Measurements from ENCODE around the gene AQP5. TPM values are rescaled to one million over a fixed set of nuclear protein-coding genes. Genes with fewer than 3 reads are reported as not detected.

AQP5 gene
- total and polyA plus RNA-seq, 2 of the 8 experiments (the other 6 are each of a cell fraction or from before 2014, with no cell fraction given): 2.5 to 3.2 TPM

GRCh38 chr12:49985981-49986380 lies 24.3 kb downstream of the AQP5 start:
- Histone ChIP-seq H2BK20ac (ENCODE audit: low read length) (no peak overlapping the region), H3K27ac (ENCODE audit: low read depth, low read length) (no peak overlapping the region), H4K91ac (replicated peaks; ENCODE audit: insufficient read length, low read length) (no peak overlapping the region), H4K8ac (ENCODE audit: extremely low read depth, insufficient read depth, low read length) (no peak overlapping the region), H3K56ac (replicated peaks; ENCODE audit: insufficient read length, low read depth, low read length) (no peak overlapping the region), H2AFZ (ENCODE audit: low read length) (no peak overlapping the region), H2BK15ac (ENCODE audit: low read length) (no peak overlapping the region), H3K4me3 (ENCODE audit: extremely low read depth in 1 of 4, insufficient read depth in 2 of 4, low read depth in 3 of 4, low read length in 4 of 4) (no peak overlapping the region), H2BK12ac (ENCODE audit: low read depth, low read length) (no peak overlapping the region), H3K9me3 (ENCODE audit: insufficient read depth in 2 of 2, low read depth in 1 of 2, low read length in 1 of 2) (no peaks in the 10 kb centered on the region), H3K9ac (replicated peaks in 1 of 4; ENCODE audit: extremely low read depth in 1 of 4, low read depth in 3 of 4, low read length in 3 of 4) (no peak overlapping the region), H3K4me2 (ENCODE audit: insufficient read depth in 1 of 2, low read depth in 2 of 2, low read length in 2 of 2) (no peak overlapping the region), H3K14ac (ENCODE audit: insufficient read length) (no peak overlapping the region), H3K4me1 (replicated peaks in 1 of 4; ENCODE audit: control insufficient read depth in 3 of 4, insufficient read depth in 4 of 4, low read length in 3 of 4) (peaks cover 3 to 10% (median 6%) of the 10 kb centered on the region in 4 experiments; a peak in 6 of 7 replicates), H4K20me1 (replicated peaks in 1 of 2; ENCODE audit: control insufficient read depth in 1 of 2, insufficient read depth in 2 of 2, low read length in 2 of 2) (peaks cover 0 to 6% of the 10 kb centered on the region in 2 experiments), H3K36me3 (ENCODE audit: control insufficient read depth in 2 of 4, insufficient read depth in 4 of 4, low read length in 3 of 4) (peaks cover 2 to 18% (median 13%) of the 10 kb centered on the region in 4 experiments; a peak in 6 of 8 replicates), H3K18ac (ENCODE audit: extremely low read depth, low read length) (no peak overlapping the region), H2BK120ac (replicated peaks; ENCODE audit: low read depth, low read length) (no peak overlapping the region), H3K79me2 (ENCODE audit: control insufficient read depth in 1 of 2, insufficient read depth in 2 of 2, low read length in 2 of 2) (no peaks in the 10 kb centered on the region), H4K5ac (ENCODE audit: insufficient read length, low read depth, low read length) (no peak overlapping the region), H3K23ac (ENCODE audit: insufficient read length) (no peak overlapping the region), H2BK5ac (ENCODE audit: low read depth, low read length) (no peak overlapping the region; the same call in 1 of the 2 replicates), H3K27me3 (replicated peaks in 1 of 4; ENCODE audit: control insufficient read depth in 3 of 4, extremely low read depth in 1 of 4, insufficient read depth in 3 of 4, low read length in 3 of 4) (no peaks in the 10 kb centered on the region), H3K4ac (replicated peaks; ENCODE audit: insufficient read length, low read depth, low read length) (no peak overlapping the region), H2AK5ac (ENCODE audit: low read depth, low read length) (no peak overlapping the region), H3K23me2 (ENCODE audit: low read depth, low read length) (no peaks in the 10 kb centered on the region), H3K79me1 (ENCODE audit: low read depth, low read length) (no peaks in the 10 kb centered on the region)
- FAIRE-seq: no peak
- POLR2A ChIA-PET (ENCODE audit: partially characterized antibody): interaction anchor here (1.3 kb wide), 1 partner anchor 18 kb away, joined by 4 read pairs; no protein-coding TSS in a partner anchor
- CTCF ChIA-PET (ENCODE audit: partially characterized antibody): interaction anchor here (0.9 to 14.3 kb wide), 10 partner anchors 13 to 720 kb away, joined by 3 to 295 read pairs (median 4); partner anchors contain the start of genes AQP5 and AQP6
- 82% methylated on average over 5 of the region's 5 CpGs; no CpG with 5 or more reads in 1 of the 2 experiments for WGBS, 2 experiments (ENCODE audit: extremely low coverage in 1 of 2, insufficient coverage in 1 of 2, insufficient read length in 1 of 2, insufficient replicate concordance in 2 of 2, low coverage in 1 of 2, low lambda C conversion rate in 2 of 2, missing lambda C conversion rate in 1 of 2)
- DNase-seq (ENCODE audit: low read depth in 1 of 2, low spot score in 2 of 2): no peak
- TF ChIP-seq JUN (IDR thresholded peaks at IDR 0.05; ENCODE audit: low read depth, low read length) (no peak), NRF1 (IDR thresholded peaks at IDR 0.05; ENCODE audit: low read depth, low read length) (no peak), RNF2 (IDR thresholded peaks at IDR 0.05; ENCODE audit: borderline replicate concordance, low read depth, low read length, missing control alignments, poor library complexity, severe bottlenecking) (no peak), TAF1 (IDR thresholded peaks at IDR 0.05; ENCODE audit: low read depth, low read length) (no peak), SIX5 (IDR thresholded peaks at IDR 0.05; ENCODE audit: low read depth, low read length) (no peak), CHD1 (IDR thresholded peaks at IDR 0.05; ENCODE audit: low read depth, low read length) (no peak), CREB1 (IDR thresholded peaks at IDR 0.05) (no peak), CTBP2 (IDR thresholded peaks at IDR 0.05; ENCODE audit: borderline replicate concordance, insufficient read depth, insufficient read length, low read length) (no peak), RFX5 (IDR thresholded peaks at IDR 0.05; ENCODE audit: borderline replicate concordance, low read depth, low read length) (no peak), PHF8 (conservative IDR thresholded peaks at IDR 0.05; ENCODE audit: low read depth, low read length) (no peak), ATF3 (IDR thresholded peaks at IDR 0.05; ENCODE audit: insufficient read depth, low read depth, low read length) (no peak), ASH2L (IDR thresholded peaks at IDR 0.05; ENCODE audit: low read length) (no peak), TEAD4 (IDR thresholded peaks at IDR 0.05; ENCODE audit: low read depth, low read length) (no peak), MAFK (IDR thresholded peaks at IDR 0.05; ENCODE audit: low read depth, low read length) (no peak)

All from H1 (cell line).